Fibroblast of skin of right quadriceps (primary cell): Measurements from ENCODE around the gene INPP5E.

ENCODE experiments used
- DNase-seq: peaks from one replicate; pipeline ENCODE4 v3.0.0-alpha.2; 2013

The INPP5E gene

DNA sequence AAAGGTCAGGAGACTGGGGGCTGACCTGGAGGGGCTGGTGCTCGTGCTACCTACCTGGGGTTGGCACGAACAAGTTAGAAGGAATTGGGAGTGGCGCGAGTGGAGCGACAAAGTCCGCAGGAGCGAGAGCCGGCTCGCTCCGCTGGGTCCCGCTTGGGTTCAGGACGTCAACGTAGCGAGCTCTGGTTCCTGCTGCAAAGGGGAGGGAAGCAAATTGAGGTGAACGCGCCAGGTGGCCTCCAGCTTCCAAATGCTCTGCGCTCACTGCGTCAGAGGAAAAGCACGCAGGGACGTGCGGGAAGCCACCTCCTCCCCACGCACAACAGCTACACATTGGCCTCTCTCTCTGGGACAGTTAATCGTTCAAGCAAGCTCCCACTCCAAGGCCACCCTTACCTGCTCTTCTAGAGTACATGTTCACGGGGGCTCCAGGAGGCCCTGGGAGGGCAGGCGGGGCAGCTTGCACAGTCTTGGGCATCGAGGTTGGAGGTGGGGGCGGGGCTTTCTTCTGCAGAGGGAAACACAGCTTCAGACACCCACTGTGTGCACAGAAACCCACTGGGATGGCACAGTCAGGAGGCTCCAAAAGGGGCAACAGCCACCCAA is 7.6 kb upstream of the INPP5E start:
- DNase-seq: no peak

DNA sequence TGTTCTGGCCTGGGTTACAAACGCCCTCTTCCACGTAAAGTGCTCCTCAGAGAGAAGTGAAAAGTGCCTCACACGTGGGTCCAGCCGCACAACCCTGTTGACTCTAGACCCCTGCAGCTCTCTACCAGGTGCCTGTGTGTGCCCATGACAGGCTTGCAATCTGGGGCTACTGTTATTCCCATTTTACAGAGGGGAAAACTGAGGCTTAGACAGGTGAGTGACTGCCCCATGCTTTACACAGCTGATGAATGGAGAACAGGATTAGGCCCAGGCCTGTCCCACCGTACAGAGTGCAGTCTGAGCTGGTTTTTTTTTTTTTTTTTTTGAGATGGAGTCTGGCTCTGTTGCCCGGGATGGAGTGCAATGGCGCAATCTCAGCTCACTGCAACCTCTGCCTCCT is 6.2 kb upstream of the INPP5E start:
- no peak for DNase-seq

DNA sequence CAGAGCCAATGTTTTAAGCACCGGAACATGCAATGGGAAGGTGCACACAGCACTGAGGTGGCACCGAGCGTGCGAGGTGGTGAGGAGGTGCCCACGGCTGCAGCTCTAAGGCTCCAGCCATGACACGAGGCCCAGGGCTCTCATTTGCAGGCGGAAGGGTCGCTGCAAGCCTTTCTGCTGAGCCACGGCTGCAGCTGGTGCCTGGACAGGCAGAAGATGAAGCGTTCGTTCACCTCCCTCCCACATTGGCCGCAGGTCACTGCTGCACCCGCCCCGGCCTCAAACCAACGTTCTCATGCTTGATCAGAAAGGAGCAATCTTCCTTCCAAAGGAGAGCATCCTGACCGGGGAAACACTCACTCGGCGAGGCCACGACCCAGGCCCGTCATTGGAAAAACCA is 4.5 kb upstream of the INPP5E start:
- no peak for DNase-seq

DNA sequence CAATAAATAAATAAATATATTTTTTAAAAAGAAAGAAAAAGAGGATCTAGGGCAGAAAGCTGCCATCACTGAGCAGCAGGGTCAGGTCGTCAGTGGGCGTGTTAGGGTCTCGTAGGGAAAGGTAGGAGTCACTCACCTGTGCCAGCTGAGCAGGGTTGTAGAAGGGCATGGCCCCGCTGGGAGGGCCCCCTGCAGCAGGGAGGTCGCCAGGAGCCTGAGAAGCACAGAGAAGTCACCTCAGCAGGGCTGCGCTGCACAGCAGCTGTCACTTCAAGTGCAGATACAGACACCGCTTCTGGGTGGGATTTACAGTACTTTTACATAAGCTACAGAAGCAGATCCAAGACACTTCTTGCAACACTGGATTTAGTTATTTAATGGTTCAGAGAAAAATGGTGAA is 4.0 kb upstream of the INPP5E start:
- no peak for DNase-seq

DNA sequence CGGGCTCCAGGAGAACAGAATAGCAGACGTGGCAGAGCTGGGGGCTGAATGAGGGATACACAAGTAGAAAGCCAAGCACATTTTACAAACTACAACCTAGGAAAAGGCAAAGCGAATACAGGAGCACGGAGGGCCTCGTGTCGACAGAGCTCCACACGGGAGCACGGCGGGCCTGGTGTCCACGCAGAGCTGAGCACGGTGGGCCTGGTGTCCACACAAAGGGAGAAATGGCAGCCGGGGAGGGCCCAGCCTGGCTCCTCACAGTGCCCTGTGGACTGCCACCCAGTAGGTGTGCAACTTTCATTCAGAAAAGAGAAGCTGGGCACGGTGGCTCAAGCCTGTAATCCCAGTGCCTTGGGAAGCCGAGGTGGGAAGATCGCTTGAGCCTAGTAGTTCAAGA is 3.4 kb upstream of the INPP5E start:
- DNase-seq: no peak

DNA sequence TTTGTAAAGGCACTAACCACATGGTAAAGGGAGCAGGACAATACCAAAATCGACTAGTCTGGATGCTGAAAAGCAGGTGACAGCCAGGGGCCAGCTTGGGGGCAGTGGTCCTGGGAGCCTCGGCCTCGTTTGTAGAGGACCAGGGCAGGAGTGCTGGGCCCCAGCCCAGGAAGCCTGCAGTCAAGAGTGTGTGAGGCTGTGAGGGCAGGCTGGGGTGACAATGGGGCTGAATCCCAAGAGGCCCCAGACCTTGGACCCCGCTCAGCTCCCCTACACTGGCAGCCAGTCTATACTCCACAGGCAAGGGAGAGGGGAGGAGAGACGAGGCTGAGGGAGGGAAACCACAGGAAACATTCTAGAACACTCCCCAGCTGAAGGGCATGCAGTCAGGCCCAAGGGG is 2.6 kb upstream of the INPP5E start:
- DNase-seq: no peak

DNA sequence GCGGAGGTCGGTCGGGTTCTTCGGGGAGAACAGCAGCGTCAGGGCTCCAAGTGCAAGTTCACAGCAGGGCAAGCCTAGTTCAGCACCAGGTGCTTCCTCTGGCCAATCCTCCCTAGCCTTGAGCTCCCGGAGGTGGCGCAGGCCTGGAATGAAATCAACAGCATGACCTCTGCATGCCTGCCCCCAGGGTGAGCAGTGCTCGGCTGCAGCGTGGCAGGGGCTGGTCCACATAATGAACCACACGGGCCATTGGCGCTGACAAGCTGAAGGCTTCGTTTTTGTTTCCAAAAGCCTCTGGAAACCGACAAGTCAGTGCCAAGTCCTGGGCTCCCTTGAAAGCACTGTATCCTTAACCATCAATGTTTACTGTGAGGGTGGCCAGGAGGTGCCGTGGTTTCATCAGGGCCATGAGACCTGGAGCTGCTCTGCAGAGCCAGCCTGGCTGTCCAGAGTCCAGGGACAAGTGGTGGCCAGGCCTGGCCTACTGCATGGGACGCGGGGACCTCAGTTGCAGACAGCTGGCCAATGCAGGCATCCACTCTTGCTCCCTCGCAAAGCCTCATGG is 2.1 kb upstream of the INPP5E start:
- no peak for DNase-seq

DNA sequence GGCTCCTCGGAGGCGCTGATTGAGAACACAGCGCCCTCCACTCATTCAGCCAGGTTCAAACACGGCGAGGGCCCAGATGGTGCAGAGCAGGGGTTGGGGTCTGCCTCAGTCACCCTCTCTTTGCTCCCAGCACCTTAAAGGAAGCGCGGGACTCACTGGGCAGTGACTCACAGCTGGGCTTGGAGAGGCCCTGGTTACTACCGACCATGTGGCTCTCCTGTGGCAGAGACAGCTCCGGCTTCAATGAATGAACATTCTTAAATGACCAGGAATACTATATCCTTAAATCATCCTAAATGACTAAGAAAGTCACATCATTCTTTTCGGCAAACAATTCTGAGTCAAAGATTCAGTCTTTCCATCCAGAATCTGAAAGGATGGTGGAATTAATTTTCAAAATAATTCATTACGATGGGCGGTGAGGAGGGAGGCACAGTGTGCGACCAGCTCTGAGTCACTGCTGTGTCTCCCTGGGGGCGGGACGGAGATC is 1.6 kb upstream of the INPP5E start:
- no peak for DNase-seq

DNA sequence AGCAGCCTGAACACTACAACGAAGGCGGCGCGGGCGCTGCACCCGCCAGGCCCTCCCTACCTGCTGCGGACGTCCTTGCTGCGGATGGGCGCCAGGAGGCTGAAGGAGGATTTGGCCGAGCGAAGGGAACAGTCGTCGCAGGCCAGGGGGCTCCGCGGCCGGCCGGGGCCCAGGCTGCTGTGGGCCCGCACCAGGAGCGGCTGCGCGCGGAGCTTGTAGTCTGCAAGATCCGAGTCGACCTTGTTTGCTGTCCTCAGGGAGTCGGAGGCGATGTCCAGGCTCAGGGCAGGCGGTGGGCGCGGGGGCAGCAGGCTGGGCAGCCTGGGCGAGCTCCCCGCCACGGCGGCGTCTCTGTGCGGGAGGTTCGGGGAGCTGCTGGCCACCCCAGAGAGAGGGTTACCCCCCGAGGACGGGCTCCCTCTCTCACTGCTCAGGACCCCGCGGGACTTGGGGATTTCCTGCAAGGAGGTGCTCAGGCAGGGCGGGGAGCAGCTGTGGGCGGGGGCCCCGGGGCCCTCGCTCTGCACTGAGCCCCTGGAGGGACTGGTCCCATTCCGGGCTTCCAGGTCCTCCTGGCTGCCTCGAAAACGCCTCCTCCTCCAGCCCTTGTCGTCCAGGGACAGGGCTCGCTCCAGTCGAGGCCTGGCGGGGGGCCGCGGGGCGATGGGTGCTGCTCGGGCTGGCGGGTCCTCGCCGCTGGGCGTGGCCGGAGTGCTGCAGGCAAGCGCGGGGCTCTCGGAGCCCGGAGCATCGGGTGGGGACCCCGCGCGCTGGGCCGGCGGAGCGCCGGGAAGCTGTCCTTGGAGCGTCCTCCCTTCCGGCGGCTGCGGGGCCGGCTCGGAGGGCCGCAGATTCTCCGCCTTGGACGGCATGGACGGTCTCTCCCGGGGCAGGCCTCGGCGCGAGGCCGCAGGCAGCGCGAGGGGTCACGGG is 831 bp downstream of the INPP5E start:
- DNase-seq: peak; percentile 11

DNA sequence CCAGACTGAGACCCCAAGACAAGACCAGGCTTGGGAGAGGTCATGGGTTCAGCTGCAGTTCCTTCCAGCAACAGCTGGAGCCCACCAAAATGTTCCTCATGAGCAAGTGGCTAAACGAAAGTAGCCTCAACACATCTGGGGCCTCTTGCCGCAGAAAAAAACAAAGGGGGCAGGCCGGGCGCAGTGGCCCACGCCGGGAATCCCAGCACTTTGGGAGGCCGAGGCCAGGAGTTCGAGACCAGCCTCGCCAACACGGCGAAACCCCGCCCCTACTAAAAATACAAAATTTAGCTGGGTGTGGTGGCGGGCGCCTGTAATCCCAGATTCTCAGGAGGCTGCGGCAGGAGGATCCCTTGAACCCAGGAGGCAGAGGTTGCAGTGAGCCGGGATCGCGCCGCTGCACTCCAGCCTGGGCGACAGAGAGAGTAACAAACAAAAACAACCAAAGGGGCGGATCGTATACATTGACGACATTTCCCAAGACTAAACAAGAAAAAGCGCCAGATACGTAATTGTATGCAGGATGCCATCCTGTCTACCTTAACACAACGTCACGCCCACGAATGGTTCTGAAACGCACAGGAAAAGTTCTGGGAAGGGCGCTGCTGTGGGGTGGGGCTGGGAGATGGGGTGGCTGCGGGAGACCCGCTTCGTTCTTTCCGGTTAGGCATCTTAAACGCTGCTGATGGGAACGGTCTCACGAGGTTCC is 1.7 kb downstream of the INPP5E start:
- no peak for DNase-seq

DNA sequence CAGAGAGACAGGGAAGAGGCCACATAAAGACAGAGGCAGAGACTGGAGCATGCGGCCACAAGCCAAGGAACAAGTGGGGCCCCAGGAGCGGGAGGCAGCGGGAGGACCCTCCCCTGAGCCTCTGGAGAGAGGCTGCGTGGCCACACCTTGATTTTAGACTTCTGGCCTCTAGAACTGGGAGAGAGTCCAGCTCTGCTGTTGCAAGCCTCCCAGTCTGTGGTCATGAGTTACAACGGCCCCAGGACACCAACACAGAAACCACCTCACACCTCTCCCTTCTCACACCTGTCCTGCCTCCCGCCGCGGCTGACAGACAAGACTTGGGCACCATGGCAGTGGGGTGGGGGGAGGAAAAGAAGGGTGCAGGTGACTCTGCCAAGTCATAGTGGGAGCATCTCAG is 2.2 kb downstream of the INPP5E start:
- DNase-seq: no peak

DNA sequence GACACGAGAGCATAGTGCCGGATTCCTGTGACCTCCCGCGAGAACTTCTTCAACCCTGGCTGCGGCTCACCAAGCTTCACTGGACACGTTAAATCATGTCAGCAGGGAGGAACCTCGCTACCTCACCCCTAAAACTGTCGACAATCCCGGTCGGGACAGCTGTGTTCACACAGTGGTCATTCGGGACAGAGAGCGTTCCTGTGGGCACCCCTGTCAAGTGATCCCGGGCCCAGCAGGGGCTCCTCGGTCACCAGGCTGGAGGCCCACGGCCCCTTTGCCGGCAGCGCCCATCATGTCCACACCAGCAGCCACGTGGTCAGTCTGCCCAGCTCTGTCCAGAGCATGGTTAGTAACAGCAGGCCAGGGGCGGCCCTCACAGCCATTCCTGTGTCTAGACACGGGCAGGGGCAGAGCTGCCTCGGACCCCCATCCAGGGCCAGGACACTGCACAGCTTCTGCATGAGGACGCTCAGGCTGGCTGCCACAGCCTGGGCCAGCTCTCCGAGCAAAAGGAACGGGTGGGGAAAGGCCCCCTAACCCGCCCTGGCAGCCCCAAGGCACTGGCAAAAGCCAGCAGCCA is 3.5 kb downstream of the INPP5E start:
- no peak for DNase-seq

DNA sequence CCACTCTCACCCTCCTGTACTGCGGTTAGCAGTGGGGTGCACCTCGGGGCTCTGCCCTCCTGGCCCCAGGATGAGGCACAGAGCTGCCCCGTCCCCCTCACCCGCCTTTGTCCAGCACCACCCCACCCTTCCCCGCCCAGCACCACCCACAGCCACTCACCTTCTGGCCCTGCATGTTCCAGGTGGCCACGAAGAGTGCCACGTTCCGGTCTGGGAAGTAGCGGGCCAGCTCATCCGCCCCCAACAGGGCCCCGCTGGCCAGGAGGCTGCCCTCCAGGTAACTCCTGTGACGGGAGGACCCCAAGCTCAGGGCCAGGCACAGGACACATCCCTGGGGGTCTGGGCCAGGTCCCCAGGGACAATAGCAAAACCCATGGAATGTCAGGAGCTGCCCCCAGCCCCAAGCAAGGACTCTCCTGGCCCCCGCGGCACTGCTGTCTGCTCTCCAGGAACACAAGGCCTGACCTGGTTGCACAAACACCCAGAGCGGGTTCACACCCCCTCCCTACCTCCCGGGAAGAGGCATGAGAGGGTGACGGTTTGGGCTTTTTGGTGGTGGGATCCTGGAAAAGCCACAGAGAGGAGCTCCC is 5.0 kb downstream of the INPP5E start:
- DNase-seq: no peak

DNA sequence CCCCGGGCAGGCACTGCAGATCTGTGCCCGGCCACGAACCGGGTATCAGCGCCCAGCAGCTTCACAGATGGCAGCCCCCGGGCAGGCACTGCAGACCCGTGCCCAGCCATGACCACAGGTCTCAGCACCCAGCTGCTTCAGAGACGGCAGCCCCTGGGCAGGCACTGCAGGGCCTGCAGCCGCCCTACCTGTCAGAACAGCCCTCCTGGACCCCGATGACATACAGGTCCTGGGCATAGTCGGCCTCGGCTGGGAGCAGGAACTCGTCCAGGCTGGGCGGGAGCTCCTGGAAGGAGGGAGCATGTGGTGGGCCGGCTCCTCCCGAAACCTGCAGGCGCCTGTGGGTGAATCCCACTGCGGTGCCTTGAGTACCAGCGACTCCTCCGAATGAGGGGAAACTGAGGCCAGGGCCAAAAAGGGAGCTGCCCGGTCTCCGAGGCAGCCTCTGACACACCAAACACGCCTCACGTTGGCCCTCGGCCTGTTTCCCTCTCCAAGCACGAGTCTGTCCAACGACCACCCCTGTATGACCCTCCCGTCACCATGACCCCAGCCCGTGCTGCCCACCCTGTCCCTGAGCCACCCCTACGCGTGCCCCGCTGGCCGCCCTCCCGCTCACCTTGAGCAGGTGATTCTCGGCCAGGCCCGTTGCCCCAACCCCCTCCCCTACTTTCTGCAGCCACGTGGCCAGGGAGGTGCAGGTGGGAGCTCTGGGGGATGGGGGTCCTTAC is 5.6 kb downstream of the INPP5E start:
- no peak for DNase-seq

DNA sequence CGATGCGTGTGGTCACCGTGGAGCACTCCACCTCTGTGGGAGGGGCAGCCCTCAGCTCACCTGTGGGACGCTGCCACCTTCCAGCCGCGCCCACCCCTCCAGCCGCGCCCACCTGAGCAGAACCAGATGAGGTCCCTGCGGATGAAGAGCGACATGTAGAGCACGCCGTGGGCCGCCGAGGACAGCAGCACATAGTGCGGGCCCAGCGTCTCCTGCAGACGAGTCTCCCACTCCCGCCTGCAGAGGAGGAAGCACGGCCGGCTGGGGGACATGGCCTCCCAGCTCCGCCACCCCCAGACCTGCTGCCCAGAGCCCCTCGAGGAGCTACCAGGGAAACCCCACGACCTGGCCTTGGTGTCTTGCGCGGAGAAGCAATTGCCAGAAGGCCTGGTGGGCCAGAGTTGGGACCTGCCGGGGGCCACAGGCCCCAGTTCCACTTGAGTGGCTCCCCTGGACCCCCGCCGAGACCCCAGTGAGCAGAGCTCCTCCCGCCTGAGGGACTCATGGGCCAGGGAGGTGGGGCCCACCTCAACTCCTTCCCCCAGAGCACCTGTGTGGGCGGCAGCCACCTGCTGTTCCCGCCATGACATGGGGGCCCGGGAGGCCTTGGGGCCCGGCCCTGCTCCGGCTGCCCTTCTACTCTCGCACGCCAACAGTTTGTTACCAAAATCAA is 6.5 kb downstream of the INPP5E start:
- no peak for DNase-seq

DNA sequence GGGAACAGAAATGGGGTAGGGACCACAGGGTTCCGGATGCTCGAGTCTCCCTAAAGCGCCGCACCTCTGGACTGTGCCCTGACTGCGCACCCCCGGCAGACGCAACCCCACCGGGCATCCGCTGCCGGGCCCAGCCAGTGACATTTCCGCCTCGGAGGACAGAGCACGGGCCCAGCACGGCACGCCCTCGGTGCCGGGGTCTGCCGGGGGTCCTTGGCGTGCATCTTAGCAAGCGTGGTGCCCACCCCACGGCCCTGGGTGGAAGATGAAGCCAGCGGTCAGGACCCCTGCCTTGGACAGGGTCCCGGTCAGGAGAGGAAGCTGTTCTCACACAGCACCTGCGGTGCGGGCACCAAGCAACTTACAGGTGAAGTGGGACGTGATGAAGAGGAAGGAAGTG is 7.1 kb downstream of the INPP5E start:
- no peak for DNase-seq

DNA sequence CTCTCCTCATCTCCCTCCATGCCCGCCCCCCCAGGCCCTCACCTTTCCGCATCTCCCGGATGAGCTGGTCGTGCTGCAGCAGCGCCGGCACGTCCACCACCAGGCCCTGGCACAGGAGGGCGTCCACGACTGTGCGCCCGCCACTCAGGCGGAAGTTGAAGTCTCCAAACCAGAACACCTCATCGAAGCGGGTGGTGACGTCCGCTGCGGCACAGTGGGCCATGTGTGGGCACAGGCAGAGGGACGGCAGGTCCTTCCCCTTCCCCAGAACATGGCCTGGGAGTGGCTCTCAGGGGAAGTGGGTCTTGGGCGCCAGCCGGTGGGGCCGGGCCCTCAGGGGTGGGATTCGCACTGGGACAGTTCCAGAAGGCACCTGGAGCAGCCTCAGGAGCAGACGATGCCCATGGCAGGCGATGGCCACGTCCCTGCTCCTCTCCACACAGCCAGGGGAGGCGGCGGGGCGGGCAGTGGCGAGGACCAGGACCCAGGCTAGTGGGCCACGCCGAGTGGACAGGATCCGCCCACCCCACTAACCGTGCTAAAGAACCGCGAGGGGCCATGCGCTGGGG is 7.8 kb downstream of the INPP5E start:
- DNase-seq: no peak

DNA sequence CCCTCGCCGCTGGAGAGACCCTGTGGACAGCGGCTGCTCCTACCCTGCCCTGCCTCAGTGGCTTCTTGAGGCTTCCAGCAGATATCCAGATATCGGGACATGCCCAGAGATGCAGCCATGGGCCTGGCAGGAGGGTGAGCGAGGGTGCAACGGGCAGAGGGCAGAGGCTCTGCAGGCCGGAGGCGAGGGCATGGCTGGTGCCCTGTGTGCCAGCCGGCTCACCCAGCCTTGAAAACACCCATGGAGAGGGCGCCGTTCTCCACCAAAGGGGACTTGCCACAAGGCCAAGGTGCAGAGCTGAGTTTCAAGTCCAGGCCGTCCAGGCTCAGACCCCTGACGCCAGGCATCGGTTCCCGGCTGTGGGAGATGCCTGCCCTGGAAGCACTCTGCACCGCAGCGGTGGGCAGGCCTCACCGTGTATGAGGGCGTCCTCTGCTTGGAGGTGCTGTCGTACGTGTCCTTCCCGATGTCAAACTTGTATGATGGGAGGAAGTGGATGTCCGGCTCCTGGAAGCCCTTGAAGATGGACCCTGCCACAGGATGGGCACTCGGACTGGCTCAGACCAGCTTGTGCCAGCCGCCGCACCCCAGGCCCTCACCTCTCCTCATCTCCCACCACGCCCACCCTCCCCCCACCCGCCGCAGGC is 8.9 kb downstream of the INPP5E start:
- DNase-seq: no peak

DNA sequence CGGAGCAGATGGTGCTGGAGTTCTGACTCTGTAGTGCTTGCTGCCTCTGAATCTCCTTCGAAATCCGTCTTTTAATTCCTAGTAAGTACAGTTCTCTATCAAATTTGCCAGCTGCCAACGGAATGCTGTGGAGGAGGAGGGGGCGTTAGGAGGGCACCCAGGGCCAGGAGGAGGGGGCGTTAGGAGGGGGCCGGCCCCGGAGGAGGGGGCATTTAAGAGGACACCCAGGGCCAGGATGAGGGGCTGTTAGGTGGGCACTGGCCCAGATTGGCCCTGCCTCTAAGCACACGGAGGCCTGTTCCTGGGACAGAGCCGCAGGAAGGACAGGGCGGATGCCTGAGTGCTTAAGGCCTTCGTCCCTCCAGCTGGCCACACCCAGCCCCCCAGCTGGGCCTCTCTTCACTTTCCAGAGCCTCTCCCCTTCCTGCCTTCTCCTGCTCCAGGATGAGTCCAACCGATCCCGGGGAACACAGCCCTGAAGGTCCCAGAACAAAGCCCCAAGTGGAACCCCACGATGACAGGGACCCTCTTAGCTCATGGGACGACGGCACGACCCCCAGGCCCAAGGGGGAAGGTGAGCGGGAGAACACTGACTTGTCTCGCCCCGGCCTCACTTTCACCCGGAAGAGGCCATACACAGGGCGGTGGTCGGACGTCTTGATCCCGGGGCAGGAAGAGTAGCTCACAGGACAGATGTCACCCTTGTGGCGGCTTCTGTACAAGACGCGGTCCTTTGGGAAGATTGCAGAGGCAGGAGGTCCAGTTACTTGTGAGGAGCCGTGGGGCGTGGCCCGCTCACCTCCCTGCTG is 9.8 kb downstream of the INPP5E start:
- no peak for DNase-seq
